Breast epithelium (tissue), 4 donors: ENCODE measurements around the gene SUPT20HL1. TPM values are rescaled to one million over a fixed set of nuclear protein-coding genes. Genes with fewer than 3 reads are reported as not detected.
"Not testable (repeated sequence)": the region's sequence is repeated elsewhere in the genome, so short reads cannot be mapped to it uniquely, and the experiment has no call there.

ENCODE experiments used
- DNase-seq, 2 donors: peaks; one replicate each; pipeline ENCODE4 v3.0.0-alpha.2; 2019; ENCODE audit warnings: low spot score in 2 of 2
- H3K27ac ChIP-seq, 2 donors: fragments of 200-600 bp; sonication (generic) in 1 of 2; one replicate each; pipeline ENCODE4 v1.5.1; 2016 to 2019; ENCODE audit warnings: mild to moderate bottlenecking in 1 of 2
- H3K27me3 ChIP-seq, 2 donors: fragments of 200-600 bp; sonication (generic) in 1 of 2; one replicate each; pipeline versions ENCODE4 v1.5.1 to v1.6.0; 2017 to 2019; ENCODE audit warnings: control low read depth in 1 of 2, mild to moderate bottlenecking in 1 of 2
- H3K36me3 ChIP-seq: fragments of 200-600 bp; one replicate; pipeline ENCODE4 v1.5.1; 2019
- H3K4me1 ChIP-seq, 2 donors: fragments of 200-600 bp; sonication (generic); one replicate each; pipeline ENCODE4 v1.5.1; 2016 to 2019; ENCODE audit warnings: control low read depth in 1 of 2
- H3K4me3 ChIP-seq, 3 donors: fragments of 200-600 bp; sonication (generic); 1 replicate in 2 of 3; 2 replicates in 1 of 3; pipeline ENCODE4 v1.5.1; 2016 to 2019; ENCODE audit warnings: mild to moderate bottlenecking in 3 of 3, moderate library complexity in 2 of 3
- H3K9me3 ChIP-seq, 2 donors: fragments of 200-600 bp; sonication (generic) in 1 of 2; one replicate each; pipeline ENCODE4 v1.5.1; 2016 to 2019; ENCODE audit warnings: control low read depth in 1 of 2
- POLR2A ChIP-seq: fragments of 450-650 bp; IDR thresholded peaks from one replicate; pipeline ENCODE4 v1.6.1; 2016; ENCODE audit warnings: antibody characterized with exemption, mild to moderate bottlenecking, moderate library complexity
- POLR2AphosphoS5 ChIP-seq, 3 donors: sonication (generic); formaldehyde crosslinking; IDR thresholded peaks; one replicate each; pipeline ENCODE4 v1.6.1; 2017; ENCODE audit warnings: antibody characterized with exemption in 3 of 3
- intact Hi-C: fragments of 100-400 bp; cut with DNase I; formaldehyde crosslinking; loops from one replicate; pipeline ENCODE4 v1.15.1; 2023; ENCODE audit warnings: low total_unique reads
- total RNA-seq, 3 donors: library from RNA; depleted of rRNA; stranded (reverse); fragments of >200 nt; gene quantifications; one replicate each; pipeline ENCODE4 v1.1.0, GENCODE V29; 2016
- TF ChIP-seq, protein P1 (sequence below), 3 donors: fragments of 450-650 bp; IDR thresholded peaks; one replicate each; pipeline ENCODE4 v1.5.1; 2016 to 2017; ENCODE audit warnings: antibody characterized with exemption in 3 of 3, mild to moderate bottlenecking in 3 of 3, moderate library complexity in 3 of 3

SUPT20HL1 gene
- total RNA-seq, 3 donors from 2014 or later = not detected

DNA sequence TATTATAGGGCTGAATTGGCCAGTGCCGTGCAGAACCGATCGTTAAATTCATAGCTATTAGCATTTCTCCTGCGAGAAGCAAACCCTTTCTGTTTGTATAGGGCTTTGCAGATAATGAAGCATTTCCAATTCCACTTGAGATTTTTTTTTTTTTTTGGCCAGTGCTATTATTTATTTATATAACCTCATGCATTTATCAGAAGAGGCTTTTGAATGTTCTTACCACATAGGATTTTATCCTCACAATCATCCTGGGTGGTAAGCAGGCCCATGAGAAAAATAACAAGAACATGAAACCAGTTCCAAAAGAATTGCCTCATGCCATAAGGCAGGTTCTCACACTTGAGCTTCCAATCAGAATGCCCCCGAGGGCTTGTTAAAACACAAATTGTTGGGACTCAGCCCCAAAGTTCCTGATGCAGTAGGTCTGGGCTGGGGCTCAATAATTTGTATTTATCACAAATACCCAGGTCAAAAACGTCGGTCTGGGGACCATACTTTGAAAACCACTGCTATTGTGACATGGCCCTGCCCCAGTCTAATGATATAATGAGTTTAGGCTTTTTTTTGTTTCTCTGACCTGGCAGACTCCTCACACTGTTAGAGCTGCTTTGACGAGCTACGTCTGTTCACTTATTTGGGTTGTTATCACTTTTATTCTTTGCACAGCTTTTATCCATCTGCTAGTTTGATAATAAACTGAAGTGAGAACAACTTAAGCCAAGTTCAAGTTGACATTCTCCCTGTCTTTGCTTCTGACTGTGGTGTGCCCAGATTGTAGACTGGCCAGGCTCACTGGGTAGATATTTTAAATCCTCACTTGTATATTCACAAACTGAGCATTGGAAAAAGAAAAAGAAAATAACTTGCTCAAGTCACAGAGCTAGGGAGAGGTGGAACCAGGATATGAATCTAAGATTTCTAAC, 20.1 kb downstream of the SUPT20HL1 start:
- intact Hi-C loops = no loop called here
- no peak for DNase-seq
- TF ChIP-seq, protein P1, sequence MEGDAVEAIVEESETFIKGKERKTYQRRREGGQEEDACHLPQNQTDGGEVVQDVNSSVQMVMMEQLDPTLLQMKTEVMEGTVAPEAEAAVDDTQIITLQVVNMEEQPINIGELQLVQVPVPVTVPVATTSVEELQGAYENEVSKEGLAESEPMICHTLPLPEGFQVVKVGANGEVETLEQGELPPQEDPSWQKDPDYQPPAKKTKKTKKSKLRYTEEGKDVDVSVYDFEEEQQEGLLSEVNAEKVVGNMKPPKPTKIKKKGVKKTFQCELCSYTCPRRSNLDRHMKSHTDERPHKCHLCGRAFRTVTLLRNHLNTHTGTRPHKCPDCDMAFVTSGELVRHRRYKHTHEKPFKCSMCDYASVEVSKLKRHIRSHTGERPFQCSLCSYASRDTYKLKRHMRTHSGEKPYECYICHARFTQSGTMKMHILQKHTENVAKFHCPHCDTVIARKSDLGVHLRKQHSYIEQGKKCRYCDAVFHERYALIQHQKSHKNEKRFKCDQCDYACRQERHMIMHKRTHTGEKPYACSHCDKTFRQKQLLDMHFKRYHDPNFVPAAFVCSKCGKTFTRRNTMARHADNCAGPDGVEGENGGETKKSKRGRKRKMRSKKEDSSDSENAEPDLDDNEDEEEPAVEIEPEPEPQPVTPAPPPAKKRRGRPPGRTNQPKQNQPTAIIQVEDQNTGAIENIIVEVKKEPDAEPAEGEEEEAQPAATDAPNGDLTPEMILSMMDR (IDR thresholded peaks at IDR 0.05) = no peak
- TF ChIP-seq POLR2A (no peak), POLR2AphosphoS5 (IDR thresholded peaks at IDR 0.05) (no peak)
- Histone ChIP-seq H3K27ac (no peak overlapping the region), H3K9me3 (no peaks in the 10 kb centered on the region), H3K27me3 (peaks cover 0 to 22% of the 10 kb centered on the region in 2 donors), H3K36me3 (no peaks in the 10 kb centered on the region), H3K4me1 (no peaks in the 10 kb centered on the region), H3K4me3 (no peak overlapping the region)

DNA sequence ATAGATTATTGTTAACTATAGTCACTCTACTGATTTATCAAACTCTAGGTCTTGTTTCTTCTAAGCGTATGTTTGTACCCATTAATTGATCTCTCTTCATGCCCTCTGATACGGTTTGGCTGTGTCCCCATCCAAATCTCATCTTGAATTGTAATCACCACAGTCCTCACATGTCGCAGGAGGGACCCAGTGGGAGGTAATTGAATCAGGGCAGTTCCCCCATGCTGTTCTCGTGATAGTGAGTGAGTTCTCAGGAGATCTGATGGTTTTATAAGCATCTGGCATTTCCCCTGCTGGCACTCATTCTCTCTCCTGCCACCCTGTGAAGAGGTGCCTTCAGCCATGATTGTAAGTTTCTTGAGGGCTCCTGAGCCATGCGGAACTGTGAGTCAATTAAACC, 21.9 kb downstream of the SUPT20HL1 start:
- H3K4me1 ChIP-seq, H3K36me3 ChIP-seq, intact Hi-C loops, H3K9me3 ChIP-seq, H3K27ac ChIP-seq, DNase-seq, H3K4me3 ChIP-seq: not testable (repeated sequence)
- peaks cover 0 to 31% of the 10 kb centered on the region in 2 donors for H3K27me3 ChIP-seq

DNA sequence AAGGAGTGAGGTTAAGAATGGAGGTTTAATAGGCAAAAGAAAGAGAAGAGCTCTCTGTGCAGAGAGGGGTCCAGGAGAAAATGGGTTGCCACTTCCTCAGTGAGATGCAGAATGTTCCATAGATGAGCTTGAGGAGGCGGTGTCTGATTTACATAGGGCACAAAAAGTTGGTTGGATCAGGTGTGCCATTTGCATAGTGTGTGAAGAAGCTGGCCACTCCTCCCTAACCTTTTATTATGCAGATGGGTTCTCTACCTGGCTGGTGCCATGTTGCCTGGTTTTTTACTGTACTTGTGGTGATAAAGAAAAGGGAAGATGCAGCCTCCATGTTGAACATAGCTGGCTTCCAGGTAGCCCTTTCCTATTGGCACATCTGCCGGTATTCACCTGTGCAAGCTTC, 27.3 kb downstream of the SUPT20HL1 start:
- DNase-seq = no peak
- H3K36me3 ChIP-seq = no peaks in the 10 kb centered on the region
- H3K4me1 ChIP-seq = no peaks in the 10 kb centered on the region
- H3K4me3 ChIP-seq = no peak overlapping the region
- intact Hi-C loops = no loop called here
- TF ChIP-seq POLR2A (no peak), POLR2AphosphoS5 (IDR thresholded peaks at IDR 0.05) (no peak)
- H3K27me3 ChIP-seq = peaks cover 0 to 25% of the 10 kb centered on the region in 2 donors
- no peaks in the 10 kb centered on the region for H3K9me3 ChIP-seq
- H3K27ac ChIP-seq = no peak overlapping the region

DNA sequence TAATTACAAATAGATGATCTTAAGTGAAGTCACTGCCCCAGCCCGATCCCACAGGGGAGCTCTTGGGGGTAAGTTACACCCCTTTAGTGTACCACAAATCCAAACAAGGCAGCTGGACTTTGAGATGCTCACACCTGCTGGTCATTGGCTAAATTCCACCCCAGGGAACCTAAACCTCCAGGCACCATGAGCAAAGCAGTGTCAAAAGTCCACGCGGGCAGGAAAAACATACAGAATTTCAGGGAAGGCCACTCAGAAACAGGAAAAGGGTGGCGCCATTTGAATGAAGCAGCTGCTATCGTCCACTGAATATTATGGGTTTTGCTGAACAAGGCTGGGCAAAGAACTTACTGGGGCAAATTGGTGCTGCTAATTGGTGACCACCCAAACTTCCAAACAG, 30.9 kb downstream of the SUPT20HL1 start:
- Histone ChIP-seq H3K9me3 (no peaks in the 10 kb centered on the region), H3K4me3 (no peak overlapping the region), H3K27ac (no peak overlapping the region), H3K36me3 (no peaks in the 10 kb centered on the region), H3K4me1 (no peaks in the 10 kb centered on the region), H3K27me3 (peaks cover 0 to 41% of the 10 kb centered on the region in 2 donors)
- intact Hi-C loops = loop anchor here (10.0 kb wide), 1 partner anchor 103 kb away; no protein-coding TSS in a partner anchor
- DNase-seq = no peak
- TF ChIP-seq POLR2AphosphoS5 (IDR thresholded peaks at IDR 0.05) (no peak), POLR2A (no peak)
- TF ChIP-seq, protein P1 (IDR thresholded peaks at IDR 0.05) = no peak

DNA sequence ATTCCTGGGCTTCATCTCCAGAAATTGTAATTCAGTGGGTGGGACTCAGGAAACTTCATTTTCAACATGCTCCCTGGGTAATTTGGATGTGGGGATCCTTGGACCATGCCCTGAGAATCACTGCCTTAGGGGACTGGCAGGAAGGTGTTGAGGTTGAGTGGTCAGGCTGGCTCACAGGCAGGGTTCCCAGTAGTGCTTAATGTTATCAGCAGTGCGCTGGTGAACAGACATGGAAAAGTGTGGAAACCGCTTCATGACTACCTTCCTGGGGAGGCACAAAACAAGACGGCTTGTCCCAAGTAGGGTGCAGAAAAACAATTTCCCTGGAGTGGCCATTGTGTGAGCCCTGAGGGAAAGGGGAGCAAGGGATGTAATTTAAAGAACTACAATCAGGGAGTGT, 31.4 kb downstream of the SUPT20HL1 start:
- TF ChIP-seq POLR2A (no peak), POLR2AphosphoS5 (IDR thresholded peaks at IDR 0.05) (no peak)
- TF ChIP-seq, protein P1 (IDR thresholded peaks at IDR 0.05) = no peak
- Histone ChIP-seq H3K27ac (no peak overlapping the region), H3K4me1 (no peaks in the 10 kb centered on the region), H3K27me3 (peaks cover 0 to 37% of the 10 kb centered on the region in 2 donors), H3K9me3 (no peaks in the 10 kb centered on the region), H3K4me3 (no peak overlapping the region), H3K36me3 (no peaks in the 10 kb centered on the region)
- intact Hi-C loops = loop anchor here (10.0 kb wide), 1 partner anchor 103 kb away; no protein-coding TSS in a partner anchor
- DNase-seq = no peak

DNA sequence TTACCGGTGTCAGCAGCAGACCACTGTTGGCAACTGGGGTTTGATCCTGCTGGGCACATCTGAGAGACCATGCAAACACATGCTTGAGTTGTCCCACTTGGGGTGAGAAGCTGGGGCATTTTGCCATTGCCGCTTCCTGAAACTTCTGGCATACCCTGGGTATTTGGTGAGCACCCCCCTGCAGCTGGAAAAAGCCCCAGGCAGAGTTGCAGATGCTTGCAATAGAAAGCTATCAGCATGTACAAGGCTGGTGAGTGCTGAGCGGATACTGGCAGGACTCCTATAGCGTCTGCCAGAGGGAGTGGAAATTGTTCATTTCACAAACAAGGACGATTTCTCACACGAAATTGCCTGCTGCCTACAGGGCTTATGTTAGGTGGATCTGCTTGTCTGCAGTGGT, 32.3 kb downstream of the SUPT20HL1 start:
- intact Hi-C loops = loop anchor here (10.0 kb wide), 1 partner anchor 102 kb away; no protein-coding TSS in a partner anchor
- no peaks in the 10 kb centered on the region for H3K36me3 ChIP-seq
- H3K27ac ChIP-seq = no peak overlapping the region
- H3K4me3 ChIP-seq = no peak overlapping the region
- DNase-seq = no peak
- peaks cover 0 to 32% of the 10 kb centered on the region in 2 donors for H3K27me3 ChIP-seq
- TF ChIP-seq, protein P1 (IDR thresholded peaks at IDR 0.05) = no peak
- no peak for TF ChIP-seq POLR2AphosphoS5 (IDR thresholded peaks at IDR 0.05)
- TF ChIP-seq POLR2A = no peak
- no peaks in the 10 kb centered on the region for H3K4me1 ChIP-seq
- H3K9me3 ChIP-seq = no peaks in the 10 kb centered on the region
